SH-SY5Y (cell line): ENCODE measurements around the gene TMEM232.

Source experiments
- GATA2 ChIP-seq: IDR thresholded peaks from 2 replicates; pipeline ENCODE4 v1.6.1; 2011; ENCODE audit warnings: mild to moderate bottlenecking, low read depth, low read length
- GATA3 ChIP-seq: IDR thresholded peaks from 2 replicates; pipeline ENCODE4 v1.6.1; 2011; ENCODE audit warnings: low read depth, mild to moderate bottlenecking, low read length, moderate library complexity

DNA sequence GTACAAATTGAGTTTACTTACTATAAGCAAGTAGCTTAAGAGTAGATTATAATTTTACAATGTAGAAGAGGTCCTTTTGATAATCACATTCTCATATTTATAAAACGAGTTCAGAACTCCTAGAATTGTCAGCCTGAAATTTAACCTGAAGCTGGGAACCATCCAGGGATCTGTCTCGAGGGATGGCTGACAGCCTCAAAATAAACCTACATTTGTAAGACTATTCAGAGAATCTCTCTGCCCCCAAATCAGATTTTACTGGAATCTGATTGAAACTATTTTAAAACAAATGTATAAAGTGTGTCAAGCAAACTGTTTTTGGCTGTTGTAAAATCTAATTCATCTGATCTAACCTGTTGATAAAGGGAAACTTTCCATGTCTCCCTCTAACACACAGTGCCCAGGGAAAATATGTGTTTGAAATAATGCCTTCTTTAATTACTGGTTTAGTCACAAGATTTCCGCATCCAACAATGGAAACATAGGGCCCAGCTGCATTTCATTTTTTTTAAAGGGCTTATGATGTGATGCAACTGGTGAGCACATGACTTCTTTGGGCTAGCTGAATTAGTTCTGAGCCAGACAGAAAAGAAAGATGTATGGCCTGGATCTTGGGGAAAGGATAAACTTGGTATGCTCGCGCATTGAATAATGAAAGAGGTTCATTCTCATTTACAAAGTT is 42.7 kb upstream of the TMEM232 start:
- TF ChIP-seq GATA2, result no peak
- TF ChIP-seq GATA3, result no peak
